H9 (cell line): ENCODE data around the gene GPR34. TPM values are rescaled to one million over a fixed set of nuclear protein-coding genes. Genes with fewer than 3 reads are reported as not detected.

Experiments
- DNase-seq: peaks from one replicate; pipeline ENCODE4 v3.0.0-alpha.2; 2017
- H2AFZ ChIP-seq: one replicate; pipeline ENCODE4 v1.6.1; 2013; ENCODE audit warnings: mild to moderate bottlenecking, low read length, control low read depth, moderate library complexity
- H2AK5ac ChIP-seq: 2 replicates; pipeline ENCODE4 v1.6.1; 2013; ENCODE audit warnings: low read length, control low read depth, mixed read lengths; ENCODE audit not compliant: insufficient read length
- H2BK120ac ChIP-seq: one replicate; pipeline ENCODE4 v1.6.1; 2013; ENCODE audit warnings: low read depth, mild to moderate bottlenecking, low read length, control low read depth, inconsistent platforms; ENCODE audit not compliant: poor library complexity, severe bottlenecking
- H2BK12ac ChIP-seq: 2 replicates; pipeline ENCODE4 v1.6.1; 2013; ENCODE audit warnings: low read length, control low read depth, mixed read lengths, low read depth; ENCODE audit not compliant: insufficient read length
- H2BK15ac ChIP-seq: 2 replicates; pipeline ENCODE4 v1.6.1; 2013; ENCODE audit warnings: low read depth, low read length, control low read depth
- H2BK20ac ChIP-seq: one replicate; pipeline ENCODE4 v1.6.1; 2013; ENCODE audit warnings: low read depth, mild to moderate bottlenecking, low read length, control low read depth, inconsistent platforms; ENCODE audit not compliant: poor library complexity, severe bottlenecking
- H2BK5ac ChIP-seq: 2 replicates; pipeline ENCODE4 v1.6.1; 2013; ENCODE audit warnings: low read length, control low read depth, mixed read lengths; ENCODE audit not compliant: insufficient read length
- H3K14ac ChIP-seq: 2 replicates; pipeline ENCODE4 v1.6.1; 2013; ENCODE audit warnings: low read length, control low read depth; ENCODE audit not compliant: insufficient read depth
- H3K18ac ChIP-seq: 2 replicates; pipeline ENCODE4 v1.6.1; 2013; ENCODE audit warnings: low read depth, mild to moderate bottlenecking, mixed read lengths, low read length, control low read depth; ENCODE audit not compliant: insufficient read length
- H3K23ac ChIP-seq: 2 replicates; pipeline ENCODE4 v1.6.1; 2013; ENCODE audit warnings: low read length, control low read depth, mixed read lengths, low read depth; ENCODE audit not compliant: insufficient read length
- H3K23me2 ChIP-seq: 2 replicates; pipeline ENCODE4 v1.6.1; 2013; ENCODE audit warnings: low read depth, mild to moderate bottlenecking, mixed read lengths, low read length, control low read depth; ENCODE audit not compliant: insufficient read length, poor library complexity, severe bottlenecking
- H3K27ac ChIP-seq: 2 replicates; pipeline ENCODE4 v1.5.1; 2013; ENCODE audit warnings: low read length, control low read depth, mixed read lengths, low read depth; ENCODE audit not compliant: insufficient read length
- H3K27me3 ChIP-seq: 2 replicates; pipeline ENCODE4 v1.6.1; 2013; ENCODE audit warnings: low read length, control low read depth, inconsistent platforms; ENCODE audit not compliant: insufficient read depth
- H3K4ac ChIP-seq: 2 replicates; pipeline ENCODE4 v1.6.1; 2013; ENCODE audit warnings: low read depth, mild to moderate bottlenecking, control low read depth, inconsistent platforms, low read length, moderate library complexity
- H3K4me1 ChIP-seq: 2 replicates; pipeline ENCODE4 v1.6.1; 2013; ENCODE audit warnings: low read length, control low read depth, inconsistent platforms; ENCODE audit not compliant: insufficient read depth
- H3K4me2 ChIP-seq: 2 replicates; pipeline ENCODE4 v1.6.1; 2013; ENCODE audit warnings: low read length, control low read depth, mixed read lengths; ENCODE audit not compliant: insufficient read length, insufficient read depth
- H3K56ac ChIP-seq: 2 replicates; pipeline ENCODE4 v1.6.1; 2013; ENCODE audit warnings: low read depth, mild to moderate bottlenecking, mixed read lengths, low read length, control low read depth; ENCODE audit not compliant: insufficient read length
- H3K79me1 ChIP-seq: 2 replicates; pipeline ENCODE4 v1.6.1; 2013; ENCODE audit warnings: low read depth, mild to moderate bottlenecking, moderate library complexity, low read length, control low read depth, inconsistent platforms; ENCODE audit not compliant: insufficient read depth, poor library complexity, severe bottlenecking
- H3K79me2 ChIP-seq: 2 replicates; pipeline ENCODE4 v1.6.1; 2013; ENCODE audit warnings: low read length, control low read depth, inconsistent platforms; ENCODE audit not compliant: insufficient read depth
- H3K9ac ChIP-seq: 2 replicates; pipeline ENCODE4 v1.6.1; 2013; ENCODE audit warnings: low read length, control low read depth, mixed read lengths; ENCODE audit not compliant: insufficient read length; ENCODE audit errors: extremely low read depth
- H3K9me3 ChIP-seq: one replicate; pipeline ENCODE4 v1.6.1; 2013; ENCODE audit warnings: low read depth, low read length, inconsistent platforms; ENCODE audit not compliant: control insufficient read depth
- H3T11ph ChIP-seq: one replicate; pipeline ENCODE4 v1.6.1; 2013; ENCODE audit warnings: mild to moderate bottlenecking, low read length, control low read depth, inconsistent platforms
- H4K20me1 ChIP-seq: one replicate; pipeline ENCODE4 v1.6.1; 2013; ENCODE audit not compliant: control insufficient read depth, insufficient read length, insufficient read depth
- H4K5ac ChIP-seq: 2 replicates; pipeline ENCODE4 v1.6.1; 2013; ENCODE audit warnings: low read depth, mild to moderate bottlenecking, mixed read lengths, low read length, control low read depth; ENCODE audit not compliant: insufficient read length
- H4K8ac ChIP-seq: replicated peaks from 2 replicates; pipeline ENCODE4 v1.6.1; 2013; ENCODE audit warnings: low read length, control low read depth, mixed read lengths, low read depth; ENCODE audit not compliant: insufficient read length
- H4K91ac ChIP-seq: 2 replicates; pipeline ENCODE4 v1.6.1; 2013; ENCODE audit warnings: low read depth, mild to moderate bottlenecking, moderate library complexity, mixed read lengths, low read length, control low read depth; ENCODE audit not compliant: insufficient read length
- H3K27ac Mint-ChIP-seq, 3 experiments: 2 replicates in 2 of 3; 3 replicates in 1 of 3; pipeline ENCODE4 v1.8.0; 2020 to 2021; ENCODE audit warnings: mixed read lengths in 3 of 3, mild to moderate bottlenecking in 1 of 3, moderate library complexity in 1 of 3
- H3K27me3 Mint-ChIP-seq: 2 replicates; pipeline ENCODE4 v1.8.0; 2021; ENCODE audit warnings: low read depth, mild to moderate bottlenecking, moderate library complexity, mixed read lengths
- H3K36me3 Mint-ChIP-seq, 3 experiments: 2 replicates in 2 of 3; 3 replicates in 1 of 3; pipeline ENCODE4 v1.8.0; 2020 to 2021; ENCODE audit warnings: low read depth in 3 of 3, mixed read lengths in 3 of 3; ENCODE audit not compliant: insufficient read depth in 1 of 3
- H3K4me1 Mint-ChIP-seq, 2 experiments: 2 replicates each; pipeline ENCODE4 v1.8.0; 2020; ENCODE audit warnings: mixed read lengths in 2 of 2
- H3K4me3 Mint-ChIP-seq, 2 experiments: 2 replicates in 1 of 2; 3 replicates in 1 of 2; pipeline ENCODE4 v1.8.0; 2020 to 2021; ENCODE audit warnings: mild to moderate bottlenecking in 2 of 2, mixed read lengths in 2 of 2, moderate library complexity in 1 of 2
- H3K9me3 Mint-ChIP-seq, 2 experiments: 2 replicates in 1 of 2; 3 replicates in 1 of 2; pipeline ENCODE4 v1.8.0; 2020; ENCODE audit warnings: mild to moderate bottlenecking in 2 of 2, mixed read lengths in 2 of 2, moderate library complexity in 1 of 2
- WGBS: extraction: QIAGEN DNeasy Blood & Tissue Kit; methylation state at CpG from one replicate; pipeline ENCODE4 v1.1.7; 2013; ENCODE audit warnings: missing lambda C conversion rate, low lambda C conversion rate, mixed read lengths; ENCODE audit not compliant: insufficient read length; ENCODE audit errors: extremely low coverage; 5-methylcytosine and 5-hydroxymethylcytosine counted together
- total RNA-seq: library from RNA; stranded (reverse); gene quantifications from 2 replicates; pipeline ENCODE4 v1.2.1, GENCODE V29; 2021
- TF ChIP-seq, protein P1 (sequence below): fragments of 200-600 bp; sonication (generic); conservative IDR thresholded peaks from 3 replicates; pipeline ENCODE4 v1.8.0; 2021; ENCODE audit warnings: antibody characterized with exemption, mild to moderate bottlenecking

The GPR34 gene
- total RNA-seq, 1 experiment from 2014 or later: not detected

GRCh38 chrX:41733939-41734338 is 45.2 kb downstream of the GPR34 start:
- Histone ChIP-seq H4K8ac (no peak overlapping the region), H3K4ac (no peak overlapping the region), H3K27ac (no peak overlapping the region), H3T11ph (no peak overlapping the region), H4K5ac (no peak overlapping the region), H2BK5ac (no peak overlapping the region), H3K4me2 (no peak overlapping the region), H2BK12ac (no peak overlapping the region), H2BK120ac (no peak overlapping the region), H3K23ac (no peak overlapping the region), H3K4me1 (no peaks in the 10 kb centered on the region; the same call in 1 of the 2 replicates), H4K91ac (no peak overlapping the region), H3K23me2 (no peaks in the 10 kb centered on the region), H3K56ac (no peak overlapping the region), H4K20me1 (no peaks in the 10 kb centered on the region), H2BK15ac (no peak overlapping the region), H2BK20ac (no peak overlapping the region), H2AK5ac (no peak overlapping the region), H2AFZ (no peak overlapping the region), H3K79me2 (no peaks in the 10 kb centered on the region), H3K18ac (no peak overlapping the region), H3K79me1 (no peaks in the 10 kb centered on the region), H3K9ac (no peak overlapping the region), H3K27me3 (no peaks in the 10 kb centered on the region), H3K9me3 (no peaks in the 10 kb centered on the region), H3K14ac (no peak overlapping the region)
- H3K4me1 Mint-ChIP-seq: peaks cover 8 to 13% of the 10 kb centered on the region in 2 experiments; a peak in 3 of 4 replicates
- H3K4me3 Mint-ChIP-seq: no peak overlapping the region
- TF ChIP-seq, protein P1, sequence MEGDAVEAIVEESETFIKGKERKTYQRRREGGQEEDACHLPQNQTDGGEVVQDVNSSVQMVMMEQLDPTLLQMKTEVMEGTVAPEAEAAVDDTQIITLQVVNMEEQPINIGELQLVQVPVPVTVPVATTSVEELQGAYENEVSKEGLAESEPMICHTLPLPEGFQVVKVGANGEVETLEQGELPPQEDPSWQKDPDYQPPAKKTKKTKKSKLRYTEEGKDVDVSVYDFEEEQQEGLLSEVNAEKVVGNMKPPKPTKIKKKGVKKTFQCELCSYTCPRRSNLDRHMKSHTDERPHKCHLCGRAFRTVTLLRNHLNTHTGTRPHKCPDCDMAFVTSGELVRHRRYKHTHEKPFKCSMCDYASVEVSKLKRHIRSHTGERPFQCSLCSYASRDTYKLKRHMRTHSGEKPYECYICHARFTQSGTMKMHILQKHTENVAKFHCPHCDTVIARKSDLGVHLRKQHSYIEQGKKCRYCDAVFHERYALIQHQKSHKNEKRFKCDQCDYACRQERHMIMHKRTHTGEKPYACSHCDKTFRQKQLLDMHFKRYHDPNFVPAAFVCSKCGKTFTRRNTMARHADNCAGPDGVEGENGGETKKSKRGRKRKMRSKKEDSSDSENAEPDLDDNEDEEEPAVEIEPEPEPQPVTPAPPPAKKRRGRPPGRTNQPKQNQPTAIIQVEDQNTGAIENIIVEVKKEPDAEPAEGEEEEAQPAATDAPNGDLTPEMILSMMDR: no peak
- peaks cover 35% of the 10 kb centered on the region in 2 experiments for H3K9me3 Mint-ChIP-seq
- no peak overlapping the region; a peak in 1 of 7 replicates for H3K27ac Mint-ChIP-seq
- no peaks in the 10 kb centered on the region for H3K27me3 Mint-ChIP-seq
- WGBS: no CpG with 5 or more reads among the region's 1 CpG
- peaks cover 0 to 7% (median 0%) of the 10 kb centered on the region in 3 experiments; a peak in 2 of 7 replicates for H3K36me3 Mint-ChIP-seq
- DNase-seq: no peak
